Esophagus (tissue), 2 donors: Measurements from ENCODE around the gene TEX51. TPM values are rescaled to one million over a fixed set of nuclear protein-coding genes. Genes with fewer than 3 reads are reported as not detected.

ENCODE experiments used
- H3K27ac ChIP-seq, 2 donors: one replicate each; pipeline ENCODE4 v1.5.1; 2013; ENCODE audit warnings: low read depth in 2 of 2, mild to moderate bottlenecking in 2 of 2, inconsistent platforms in 1 of 2, low read length in 1 of 2, moderate library complexity in 1 of 2
- H3K27me3 ChIP-seq, 2 donors: one replicate each; pipeline ENCODE4 v1.6.1; 2013; ENCODE audit warnings: low read length in 2 of 2, control low read depth in 1 of 2, mild to moderate bottlenecking in 1 of 2; ENCODE audit not compliant: insufficient read depth in 2 of 2, control insufficient read depth in 1 of 2
- H3K36me3 ChIP-seq, 2 donors: one replicate each; pipeline ENCODE4 v1.6.1; 2013; ENCODE audit warnings: low read length in 1 of 2; ENCODE audit not compliant: control insufficient read depth in 2 of 2, insufficient read depth in 2 of 2
- H3K4me1 ChIP-seq, 2 donors: one replicate each; pipeline ENCODE4 v1.6.1; 2013; ENCODE audit warnings: low read length in 1 of 2; ENCODE audit not compliant: control insufficient read depth in 2 of 2, insufficient read depth in 2 of 2
- H3K4me3 ChIP-seq, 2 donors: one replicate each; pipeline ENCODE4 v1.5.1; 2013; ENCODE audit warnings: low read length in 2 of 2, mild to moderate bottlenecking in 2 of 2, low read depth in 1 of 2, moderate library complexity in 1 of 2
- H3K9me3 ChIP-seq, 2 donors: one replicate each; pipeline ENCODE4 v1.6.1; 2013; ENCODE audit warnings: mild to moderate bottlenecking in 2 of 2, low read depth in 1 of 2, low read length in 1 of 2, moderate library complexity in 1 of 2; ENCODE audit not compliant: control insufficient read depth in 2 of 2, insufficient read depth in 1 of 2
- WGBS, 2 donors: extraction: QIAGEN DNeasy Blood & Tissue Kit; methylation state at CpG; one replicate each; pipeline ENCODE4 v1.1.7; 2013; 5-methylcytosine and 5-hydroxymethylcytosine counted together
- polyA plus RNA-seq, 2 donors: library from polyadenylated mRNA; stranded (reverse); fragments of 200-250 nt; gene quantifications; one replicate each; pipeline ENCODE4 v1.2.3, GENCODE V29; 2013
- donor health status: healthy with polysubstance abuse.
- donor health status: Bipolar disorder and iron deficiency.

TEX51 gene
- polyA plus RNA-seq, 2 donors, result not detected

GRCh38 chr2:126916744-126917143 lies 18.1 kb downstream of the TEX51 start:
- 89 to 90% methylated on average over 4 of the region's 4 CpGs for WGBS, 2 donors
- H3K27ac ChIP-seq, result no peak overlapping the region
- no peaks in the 10 kb centered on the region for H3K27me3 ChIP-seq

GRCh38 chr2:126921066-126921465 lies 22.4 kb downstream of the TEX51 start:
- Histone ChIP-seq H3K27ac (no peak overlapping the region), H3K9me3 (no peaks in the 10 kb centered on the region), H3K4me1 (no peaks in the 10 kb centered on the region), H3K27me3 (no peaks in the 10 kb centered on the region), H3K4me3 (no peak overlapping the region), H3K36me3 (no peaks in the 10 kb centered on the region)
- 28 to 57% methylated on average over 1 of the region's 1 CpG for WGBS, 2 donors

More at GRCh38 chr2:126916744-126917143, 18.1 kb downstream of the TEX51 start:
- Histone ChIP-seq H3K4me1 (peaks cover 0 to 3% of the 10 kb centered on the region in 2 donors), H3K4me3 (no peak overlapping the region), H3K9me3 (peaks cover 0 to 5% of the 10 kb centered on the region in 2 donors), H3K36me3 (no peaks in the 10 kb centered on the region)

- 82 to 87% methylated on average over 5 of the region's 5 CpGs for WGBS, 2 donors
These were observed 32.4 kb downstream of the TEX51 start for GRCh38 chr2:126930970-126931590.

GRCh38 chr2:126932529-126932928 lies 33.8 kb downstream of the TEX51 start:
- Histone ChIP-seq H3K36me3 (no peaks in the 10 kb centered on the region), H3K4me1 (no peaks in the 10 kb centered on the region), H3K27ac (no peak overlapping the region), H3K4me3 (no peak overlapping the region), H3K9me3 (peaks cover 0 to 5% of the 10 kb centered on the region in 2 donors), H3K27me3 (no peaks in the 10 kb centered on the region)
- 66 to 75% methylated on average over 4 of the region's 4 CpGs for WGBS, 2 donors

More at GRCh38 chr2:126930970-126931590, 32.4 kb downstream of the TEX51 start:
- Histone ChIP-seq H3K9me3 (peaks cover 0 to 5% of the 10 kb centered on the region in 2 donors), H3K27ac (no peak overlapping the region), H3K36me3 (no peaks in the 10 kb centered on the region), H3K4me1 (no peaks in the 10 kb centered on the region), H3K4me3 (no peak overlapping the region), H3K27me3 (no peaks in the 10 kb centered on the region)

GRCh38 chr2:126932966-126933710 lies 34.4 kb downstream of the TEX51 start:
- WGBS, 2 donors, result 55 to 59% methylated on average over 14 of the region's 14 CpGs
- Histone ChIP-seq H3K27ac (no peak overlapping the region), H3K4me3 (no peak overlapping the region), H3K4me1 (no peaks in the 10 kb centered on the region), H3K9me3 (peaks cover 0 to 5% of the 10 kb centered on the region in 2 donors), H3K36me3 (no peaks in the 10 kb centered on the region), H3K27me3 (no peaks in the 10 kb centered on the region)

GRCh38 chr2:126933711-126934091 lies 35.0 kb downstream of the TEX51 start:
- no peaks in the 10 kb centered on the region for H3K36me3 ChIP-seq

GRCh38 chr2:126934809-126935208 lies 36.1 kb downstream of the TEX51 start:
- Histone ChIP-seq H3K9me3 (peaks cover 0 to 5% of the 10 kb centered on the region in 2 donors), H3K27ac (no peak overlapping the region), H3K4me3 (no peak overlapping the region), H3K36me3 (no peaks in the 10 kb centered on the region), H3K4me1 (no peaks in the 10 kb centered on the region), H3K27me3 (no peaks in the 10 kb centered on the region)
- 51% methylated on average over 6 of the region's 6 CpGs for WGBS, 2 donors

More at GRCh38 chr2:126933711-126934091, 35.0 kb downstream of the TEX51 start:
- H3K4me1 ChIP-seq, result no peaks in the 10 kb centered on the region
- no peak overlapping the region for H3K27ac ChIP-seq
- H3K4me3 ChIP-seq, result no peak overlapping the region
- peaks cover 0 to 5% of the 10 kb centered on the region in 2 donors for H3K9me3 ChIP-seq
- no peaks in the 10 kb centered on the region for H3K27me3 ChIP-seq
- WGBS, 2 donors, result 72 to 80% methylated on average over 4 of the region's 4 CpGs

- peaks cover 0 to 4% of the 10 kb centered on the region in 2 donors for H3K9me3 ChIP-seq
- H3K36me3 ChIP-seq, result no peaks in the 10 kb centered on the region
- no peak overlapping the region for H3K27ac ChIP-seq
- no peak overlapping the region for H3K4me3 ChIP-seq
- H3K27me3 ChIP-seq, result no peaks in the 10 kb centered on the region
- WGBS, 2 donors, result 68 to 81% methylated on average over 5 of the region's 5 CpGs
- H3K4me1 ChIP-seq, result no peaks in the 10 kb centered on the region
These were observed 37.1 kb downstream of the TEX51 start for GRCh38 chr2:126935774-126936173.

GRCh38 chr2:126936219-126936723 lies 37.6 kb downstream of the TEX51 start:
- WGBS, 2 donors, result 84 to 90% methylated on average over 4 of the region's 4 CpGs
- Histone ChIP-seq H3K9me3 (no peaks in the 10 kb centered on the region), H3K36me3 (no peaks in the 10 kb centered on the region), H3K4me1 (no peaks in the 10 kb centered on the region), H3K27ac (no peak overlapping the region), H3K27me3 (no peaks in the 10 kb centered on the region), H3K4me3 (no peak overlapping the region)
